MM.1S (cell line): ENCODE data around the gene PAX1.

Source experiments
- DNase-seq: peaks from one replicate; pipeline ENCODE4 v3.0.0-alpha.2; 2015
- H2AFZ ChIP-seq: fragments of 300-600 bp; sonication (generic); 2 replicates; pipeline ENCODE4 v1.6.0; 2016; ENCODE audit warnings: antibody characterized with exemption, low read length
- H3F3A ChIP-seq: fragments of 300-600 bp; sonication (generic); 2 replicates; pipeline ENCODE4 v1.6.1; 2016; ENCODE audit warnings: mild to moderate bottlenecking, antibody characterized with exemption, low read length, moderate library complexity, mixed read lengths; ENCODE audit not compliant: insufficient read depth
- H3K27ac ChIP-seq: fragments of 300-600 bp; sonication (generic); 2 replicates; pipeline ENCODE4 v1.5.1; 2016; ENCODE audit warnings: mild to moderate bottlenecking, low read length
- H3K27me3 ChIP-seq: fragments of 300-600 bp; sonication (generic); replicated peaks from 2 replicates; pipeline ENCODE4 v1.6.0; 2016; ENCODE audit warnings: low read length; ENCODE audit not compliant: insufficient read depth
- H3K36me3 ChIP-seq: fragments of 300-600 bp; sonication (generic); replicated peaks from 2 replicates; pipeline ENCODE4 v1.6.1; 2016; ENCODE audit warnings: mild to moderate bottlenecking, low read length, mixed read lengths; ENCODE audit not compliant: insufficient read depth
- H3K4me1 ChIP-seq: fragments of 300-600 bp; sonication (generic); 2 replicates; pipeline ENCODE4 v1.6.1; 2016; ENCODE audit warnings: low read length, mixed read lengths
- H3K4me2 ChIP-seq: fragments of 300-600 bp; sonication (generic); 2 replicates; pipeline ENCODE4 v1.6.0; 2016; ENCODE audit warnings: low read depth, low read length
- H3K4me3 ChIP-seq: fragments of 300-600 bp; sonication (generic); 2 replicates; pipeline ENCODE4 v1.5.1; 2016; ENCODE audit warnings: low read length, mixed read lengths
- H3K79me2 ChIP-seq: fragments of 300-600 bp; sonication (generic); 2 replicates; pipeline ENCODE4 v1.6.1; 2016; ENCODE audit warnings: mixed run types, low read length, mixed read lengths
- H3K9ac ChIP-seq: fragments of 300-600 bp; sonication (generic); 2 replicates; pipeline ENCODE4 v1.6.1; 2016; ENCODE audit warnings: low read length, mixed read lengths
- H3K9me2 ChIP-seq: fragments of 300-600 bp; sonication (generic); replicated peaks from 2 replicates; pipeline ENCODE4 v1.6.1; 2016; ENCODE audit warnings: mild to moderate bottlenecking, low read length, mixed read lengths; ENCODE audit not compliant: insufficient read depth
- H3K9me3 ChIP-seq: fragments of 300-600 bp; sonication (generic); replicated peaks from 2 replicates; pipeline ENCODE4 v1.6.1; 2016; ENCODE audit warnings: mild to moderate bottlenecking, low read length, mixed read lengths; ENCODE audit not compliant: insufficient read depth
- H4K20me1 ChIP-seq: fragments of 300-600 bp; sonication (generic); 2 replicates; pipeline ENCODE4 v1.6.1; 2016; ENCODE audit warnings: mild to moderate bottlenecking, low read length, moderate library complexity, mixed read lengths; ENCODE audit not compliant: insufficient read depth
- EZH2 ChIP-seq: fragments of 300-600 bp; sonication (generic); optimal IDR thresholded peaks from 2 replicates; pipeline ENCODE3; 2017; ENCODE audit warnings: low read depth, mild to moderate bottlenecking, antibody characterized with exemption, low read length, mixed read lengths
- EZH2phosphoT487 ChIP-seq: fragments of 300-600 bp; sonication (generic); IDR thresholded peaks from 2 replicates; pipeline ENCODE4 v1.6.1; 2018; ENCODE audit warnings: antibody characterized with exemption, low read length
- TF ChIP-seq, protein P1 (sequence below): fragments of 300-600 bp; sonication (generic); IDR thresholded peaks from 2 replicates; pipeline ENCODE4 v1.5.1; 2016; ENCODE audit warnings: antibody characterized with exemption, low read length, mixed read lengths

The PAX1 gene

GRCh38 chr20:21739682-21740081 is 34.2 kb downstream of the PAX1 start:
- no peak overlapping the region for H3K4me3 ChIP-seq
- TF ChIP-seq EZH2 (no peak), EZH2phosphoT487 (no peak)
- TF ChIP-seq, protein P1, sequence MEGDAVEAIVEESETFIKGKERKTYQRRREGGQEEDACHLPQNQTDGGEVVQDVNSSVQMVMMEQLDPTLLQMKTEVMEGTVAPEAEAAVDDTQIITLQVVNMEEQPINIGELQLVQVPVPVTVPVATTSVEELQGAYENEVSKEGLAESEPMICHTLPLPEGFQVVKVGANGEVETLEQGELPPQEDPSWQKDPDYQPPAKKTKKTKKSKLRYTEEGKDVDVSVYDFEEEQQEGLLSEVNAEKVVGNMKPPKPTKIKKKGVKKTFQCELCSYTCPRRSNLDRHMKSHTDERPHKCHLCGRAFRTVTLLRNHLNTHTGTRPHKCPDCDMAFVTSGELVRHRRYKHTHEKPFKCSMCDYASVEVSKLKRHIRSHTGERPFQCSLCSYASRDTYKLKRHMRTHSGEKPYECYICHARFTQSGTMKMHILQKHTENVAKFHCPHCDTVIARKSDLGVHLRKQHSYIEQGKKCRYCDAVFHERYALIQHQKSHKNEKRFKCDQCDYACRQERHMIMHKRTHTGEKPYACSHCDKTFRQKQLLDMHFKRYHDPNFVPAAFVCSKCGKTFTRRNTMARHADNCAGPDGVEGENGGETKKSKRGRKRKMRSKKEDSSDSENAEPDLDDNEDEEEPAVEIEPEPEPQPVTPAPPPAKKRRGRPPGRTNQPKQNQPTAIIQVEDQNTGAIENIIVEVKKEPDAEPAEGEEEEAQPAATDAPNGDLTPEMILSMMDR: no peak
- no peak overlapping the region for H3K9ac ChIP-seq
- H3K9me3 ChIP-seq: no peaks in the 10 kb centered on the region
- no peaks in the 10 kb centered on the region for H3K79me2 ChIP-seq
- no peaks in the 10 kb centered on the region for H3K36me3 ChIP-seq
- H3K4me1 ChIP-seq: no peaks in the 10 kb centered on the region
- no peaks in the 10 kb centered on the region for H4K20me1 ChIP-seq
- H2AFZ ChIP-seq: no peak overlapping the region
- no peaks in the 10 kb centered on the region for H3K9me2 ChIP-seq
- no peaks in the 10 kb centered on the region for H3K27me3 ChIP-seq
- no peak overlapping the region for H3K4me2 ChIP-seq
- H3K27ac ChIP-seq: no peak overlapping the region
- H3F3A ChIP-seq: no peaks in the 10 kb centered on the region
- DNase-seq: no peak

- TF ChIP-seq EZH2 (no peak), EZH2phosphoT487 (no peak)
- TF ChIP-seq, protein P1: no peak
- Histone ChIP-seq H3K27me3 (no peaks in the 10 kb centered on the region), H3K79me2 (no peaks in the 10 kb centered on the region), H3F3A (no peaks in the 10 kb centered on the region), H4K20me1 (no peaks in the 10 kb centered on the region), H3K9me2 (no peaks in the 10 kb centered on the region), H3K36me3 (no peaks in the 10 kb centered on the region), H3K9me3 (no peaks in the 10 kb centered on the region), H2AFZ (no peak overlapping the region), H3K4me3 (no peak overlapping the region), H3K9ac (no peak overlapping the region), H3K4me1 (no peaks in the 10 kb centered on the region), H3K4me2 (no peak overlapping the region), H3K27ac (no peak overlapping the region)
- DNase-seq: no peak
Observed at GRCh38 chr20:21741266-21741665, 35.8 kb downstream of the PAX1 start.

- Histone ChIP-seq H3K27ac (no peak overlapping the region), H3K79me2 (no peaks in the 10 kb centered on the region), H3K4me1 (no peaks in the 10 kb centered on the region), H2AFZ (no peak overlapping the region), H3K9me3 (no peaks in the 10 kb centered on the region), H3K9me2 (no peaks in the 10 kb centered on the region), H3K9ac (no peak overlapping the region), H3K27me3 (no peaks in the 10 kb centered on the region), H3K36me3 (no peaks in the 10 kb centered on the region), H3K4me3 (no peak overlapping the region), H3F3A (no peaks in the 10 kb centered on the region), H3K4me2 (no peak overlapping the region), H4K20me1 (no peaks in the 10 kb centered on the region)
- no peak for TF ChIP-seq EZH2phosphoT487
- no peak for TF ChIP-seq EZH2
- TF ChIP-seq, protein P1: no peak
- no peak for DNase-seq
Observed at GRCh38 chr20:21762646-21763045, 57.2 kb downstream of the PAX1 start.
